IMR-90 (cell line): ENCODE measurements around the gene MRPL52. TPM values are rescaled to one million over a fixed set of nuclear protein-coding genes. Genes with fewer than 3 reads are reported as not detected.
A peak's percentile ranks its signal among the peaks of the same experiment; 100 is the strongest.

ENCODE experiments used
- ATAC-seq: fragments of 200-7000 bp; cut with Tn5 transposase; 2 replicates; pipeline ENCODE4 v1.9.1; 2020; ENCODE audit warnings: low read depth, mild to moderate bottlenecking, moderate library complexity
- BruUV-seq: library from RNA; stranded (reverse); fragments of 400-500 nt; replicated peaks from 2 replicates; lab custom pipeline; 2021; lab: Mats Ljungman, UMichigan
- CTCF ChIA-PET: fragments of 300-600 bp; formaldehyde crosslinking; extraction: SDS; loops from one replicate; lab custom pipeline; 2021; ENCODE audit warnings: antibody characterized with exemption; lab: Yijun Ruan, JAX
- POLR2A ChIA-PET: fragments of 300-600 bp; sonication (Branson Sonifier 250); formaldehyde crosslinking; loops from one replicate; lab custom pipeline; 2022; ENCODE audit warnings: antibody characterized with exemption; ENCODE audit not compliant: unreplicated experiment; lab: Charles Lee
- DNase-seq: peaks from one replicate; pipeline ENCODE4 v3.0.0; 2013
- H2AFZ ChIP-seq: replicated peaks from 2 replicates; pipeline ENCODE3; 2013; ENCODE audit warnings: low read length, mild to moderate bottlenecking; ENCODE audit not compliant: poor library complexity
- H2AK5ac ChIP-seq: 2 replicates; pipeline ENCODE4 v1.6.1; 2013; ENCODE audit warnings: low read depth, low read length, inconsistent platforms
- H2AK9ac ChIP-seq: replicated peaks from 2 replicates; pipeline ENCODE3; 2013; ENCODE audit warnings: mild to moderate bottlenecking, low read depth, low read length, moderate library complexity; ENCODE audit not compliant: poor library complexity
- H2BK120ac ChIP-seq: 2 replicates; pipeline ENCODE4 v1.6.1; 2013; ENCODE audit warnings: low read depth, low read length, inconsistent platforms
- H2BK15ac ChIP-seq: 3 replicates; pipeline ENCODE4 v1.6.1; 2013; ENCODE audit warnings: low read depth, low read length, inconsistent platforms
- H2BK20ac ChIP-seq: 2 replicates; pipeline ENCODE4 v1.6.1; 2013; ENCODE audit warnings: low read depth, mild to moderate bottlenecking, inconsistent platforms, low read length, moderate library complexity
- H2BK5ac ChIP-seq: 2 replicates; pipeline ENCODE4 v1.6.1; 2013; ENCODE audit warnings: mild to moderate bottlenecking, low read depth, low read length, inconsistent platforms; ENCODE audit not compliant: poor library complexity, severe bottlenecking
- H3K14ac ChIP-seq: replicated peaks from 2 replicates; pipeline ENCODE4 v1.6.1; 2013; ENCODE audit warnings: low read depth, low read length, inconsistent platforms
- H3K18ac ChIP-seq: 2 replicates; pipeline ENCODE4 v1.6.1; 2013; ENCODE audit warnings: low read depth, low read length, control low read depth
- H3K23ac ChIP-seq: 2 replicates; pipeline ENCODE4 v1.6.1; 2013; ENCODE audit warnings: low read depth, low read length, inconsistent platforms
- H3K27ac ChIP-seq: 2 replicates; pipeline ENCODE4 v1.5.1; 2013; ENCODE audit warnings: mild to moderate bottlenecking, control low read depth, low read length; ENCODE audit not compliant: insufficient read depth
- H3K27me3 ChIP-seq: 2 replicates; pipeline ENCODE4 v1.6.1; 2013; ENCODE audit warnings: low read length; ENCODE audit not compliant: control insufficient read depth, insufficient read depth
- H3K36me3 ChIP-seq: 2 replicates; pipeline ENCODE4 v1.6.1; 2013; ENCODE audit warnings: low read length, mixed read lengths; ENCODE audit not compliant: control insufficient read depth, insufficient read depth
- H3K4ac ChIP-seq: 2 replicates; pipeline ENCODE4 v1.6.1; 2013; ENCODE audit warnings: low read depth, low read length, inconsistent platforms
- H3K4me1 ChIP-seq: 2 replicates; pipeline ENCODE4 v1.6.1; 2013; ENCODE audit warnings: low read length, mixed read lengths; ENCODE audit not compliant: control insufficient read depth, insufficient read depth
- H3K4me2 ChIP-seq: 2 replicates; pipeline ENCODE4 v1.6.1; 2013; ENCODE audit warnings: low read depth, mild to moderate bottlenecking, control low read depth, low read length, moderate library complexity
- H3K4me3 ChIP-seq: 2 replicates; pipeline ENCODE4 v1.5.1; 2013; ENCODE audit warnings: low read depth, mild to moderate bottlenecking, control low read depth, low read length, moderate library complexity; ENCODE audit not compliant: insufficient read depth
- H3K56ac ChIP-seq: 2 replicates; pipeline ENCODE4 v1.6.1; 2013; ENCODE audit warnings: low read length, inconsistent platforms; ENCODE audit not compliant: insufficient read depth; ENCODE audit errors: extremely low read depth
- H3K79me1 ChIP-seq, 2 experiments: 2 replicates each; pipeline ENCODE4 v1.6.1; 2013; ENCODE audit warnings: low read length in 2 of 2, inconsistent platforms in 1 of 2, low read depth in 1 of 2
- H3K9ac ChIP-seq: 2 replicates; pipeline ENCODE4 v1.6.1; 2013; ENCODE audit warnings: low read depth, low read length, control low read depth
- H3K9me1 ChIP-seq: 2 replicates; pipeline ENCODE4 v1.6.1; 2013; ENCODE audit warnings: low read length, inconsistent platforms; ENCODE audit not compliant: insufficient read depth
- H3K9me3 ChIP-seq: 2 replicates; pipeline ENCODE4 v1.6.1; 2013; ENCODE audit warnings: low read length; ENCODE audit not compliant: control insufficient read depth, insufficient read depth
- H4K20me1 ChIP-seq: 2 replicates; pipeline ENCODE4 v1.6.1; 2013; ENCODE audit warnings: low read length, inconsistent platforms; ENCODE audit not compliant: insufficient read depth
- H4K5ac ChIP-seq: 2 replicates; pipeline ENCODE4 v1.6.1; 2013; ENCODE audit warnings: mild to moderate bottlenecking, low read depth, low read length, control low read depth
- H4K8ac ChIP-seq, 2 experiments: 2 replicates each; pipeline ENCODE4 v1.6.1; 2013; ENCODE audit warnings: low read depth in 2 of 2, low read length in 2 of 2, control low read depth in 1 of 2, inconsistent platforms in 1 of 2
- H4K91ac ChIP-seq: 2 replicates; pipeline ENCODE4 v1.6.1; 2013; ENCODE audit warnings: low read depth, low read length, inconsistent platforms; ENCODE audit not compliant: insufficient read depth
- BHLHE40 ChIP-seq: fragments of 150-350 bp; IDR thresholded peaks from 2 replicates; pipeline ENCODE4 v1.6.1; 2016; ENCODE audit warnings: mild to moderate bottlenecking, low read depth, low read length
- CHD1 ChIP-seq: IDR thresholded peaks from 2 replicates; pipeline ENCODE4 v1.6.1; 2012; ENCODE audit warnings: low read depth, low read length, improper control_type of control experiment
- CTCF ChIP-seq: conservative IDR thresholded peaks from 2 replicates; pipeline ENCODE4 v1.5.1; 2012; ENCODE audit warnings: mild to moderate bottlenecking, low read depth, low read length, improper control_type of control experiment
- FOS ChIP-seq: fragments of 150-350 bp; IDR thresholded peaks from 2 replicates; pipeline ENCODE4 v1.6.1; 2016; ENCODE audit warnings: low read depth, low read length
- MAZ ChIP-seq: IDR thresholded peaks from 2 replicates; pipeline ENCODE4 v1.6.1; 2012; ENCODE audit warnings: low read depth, mild to moderate bottlenecking, low read length, improper control_type of control experiment, moderate library complexity, borderline replicate concordance
- POLR2A ChIP-seq: IDR thresholded peaks from 2 replicates; pipeline ENCODE4 v1.6.1; 2012; ENCODE audit warnings: mild to moderate bottlenecking, low read depth, low read length
- RAD21 ChIP-seq: IDR thresholded peaks from 2 replicates; pipeline ENCODE4 v1.6.1; 2012; ENCODE audit warnings: low read length, improper control_type of control experiment
- RFX5 ChIP-seq: IDR thresholded peaks from 2 replicates; pipeline ENCODE4 v1.8.0; 2012; ENCODE audit warnings: low read depth, mild to moderate bottlenecking, low read length, moderate library complexity
- SMC3 ChIP-seq: fragments of 150-350 bp; IDR thresholded peaks from 2 replicates; pipeline ENCODE4 v1.6.1; 2016; ENCODE audit warnings: low read depth, mild to moderate bottlenecking, antibody characterized with exemption, low read length, moderate library complexity
- WGBS, 2 experiments: methylation state at CpG; one replicate each; pipeline versions ENCODE4 v1.1.5 to v1.1.7; 2013; ENCODE audit warnings: missing lambda C conversion rate in 2 of 2; ENCODE audit not compliant: insufficient read length in 1 of 2; ENCODE audit errors: extremely low coverage in 2 of 2; 5-methylcytosine and 5-hydroxymethylcytosine counted together
- dilution Hi-C: fragments of 300-500 bp; cut with HindIII; formaldehyde crosslinking; loops from one replicate; pipeline ENCODE4 v1.14.3; 2018; ENCODE audit warnings: low sequenced_read_pairs; ENCODE audit not compliant: unreplicated experiment
- in situ Hi-C: fragments of 300-500 bp; cut with MboI; formaldehyde crosslinking; loops from 3 replicates; pipeline ENCODE4 v1.14.3; 2019; ENCODE audit warnings: low sequenced_read_pairs, inconsistent platforms, mixed read lengths
- intact Hi-C: fragments of 100-400 bp; cut with micrococcal nuclease; formaldehyde crosslinking; loops from 2 replicates; pipeline ENCODE4 v1.10.0; 2022
- polyA plus RNA-seq, 3 experiments: library from polyadenylated mRNA; depleted of rRNA; stranded (reverse); fragments of >200 nt; gene quantifications; 2 replicates each; pipeline ENCODE4 v1.2.3, GENCODE V29; 2012; ENCODE audit warnings: low replicate concordance in 1 of 3
- total RNA-seq: library from RNA; depleted of rRNA; stranded (reverse); fragments of >200 nt; gene quantifications from 2 replicates; pipeline ENCODE4 v1.2.3, GENCODE V29; 2012

MRPL52 gene
- total and polyA plus RNA-seq, 2 of the 4 experiments (the other 2 are of a cell fraction): 33.1 to 51.4 TPM

DNA sequence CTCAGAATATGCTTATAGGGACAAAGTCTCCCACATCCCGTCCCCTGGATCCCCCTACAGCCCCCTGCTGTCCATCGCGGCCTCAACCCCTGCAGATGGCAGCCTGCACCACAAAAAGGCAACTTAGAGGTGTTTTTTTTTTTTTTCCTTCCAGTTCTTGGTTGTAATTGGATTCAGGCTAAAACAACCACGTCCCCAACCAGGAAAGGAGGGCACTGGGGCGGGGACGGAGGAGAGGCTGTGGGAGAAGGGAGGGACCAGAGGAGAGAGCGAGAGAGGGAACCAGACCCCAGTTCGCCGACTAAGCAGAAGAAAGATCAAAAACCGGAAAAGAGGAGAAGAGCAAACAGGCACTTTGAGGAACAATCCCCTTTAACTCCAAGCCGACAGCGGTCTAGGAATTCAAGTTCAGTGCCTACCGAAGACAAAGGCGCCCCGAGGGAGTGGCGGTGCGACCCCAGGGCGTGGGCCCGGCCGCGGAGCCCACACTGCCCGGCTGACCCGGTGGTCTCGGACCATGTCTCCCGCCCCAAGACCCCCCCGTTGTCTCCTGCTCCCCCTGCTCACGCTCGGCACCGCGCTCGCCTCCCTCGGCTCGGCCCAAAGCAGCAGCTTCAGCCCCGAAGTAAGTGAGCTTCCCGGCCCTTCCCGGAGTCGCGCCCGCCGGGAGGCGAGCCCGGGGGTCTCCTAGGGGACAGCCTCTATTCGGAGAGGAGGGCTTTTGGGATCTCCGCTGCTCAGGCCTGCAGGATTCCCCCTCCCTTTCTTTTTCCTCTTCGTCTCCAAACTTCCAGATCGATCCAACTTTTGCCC lies 6.8 kb downstream of the MRPL52 start, which contains the start of gene MMP14:
TSS of gene MMP14 (plus strand) at position 285 of the 813 bp plus-strand sequence. CDS start at position 518, 233 bp downstream.
- H2AFZ ChIP-seq: peak within 1 kb of the TSS; percentile 71
- ChIA-PET CTCF (interaction anchor here (0.6 to 1.6 kb wide), 5 partner anchors 14 to 266 kb away, joined by 3 to 9 read pairs (median 3); no protein-coding TSS in a partner anchor), POLR2A (interaction anchor here (3.6 kb wide), 1 partner anchor 15 kb away, joined by 25 read pairs; no protein-coding TSS in a partner anchor)
- peak within 1 kb of the TSS; percentile 93 for H3K4ac ChIP-seq
- H2BK5ac ChIP-seq: peak within 1 kb of the TSS; percentile 77
- TSS peak; percentile 88 for BruUV-seq
- peaks cover 27% of the 10 kb centered on the region for H4K20me1 ChIP-seq
- peaks cover 28% of the 10 kb centered on the region for H3K36me3 ChIP-seq
- peak within 1 kb of the TSS; percentile 64 for H3K4me3 ChIP-seq
- peak within 1 kb of the TSS; percentile 45; the same call in 1 of the 3 replicates for H2BK15ac ChIP-seq
- H4K5ac ChIP-seq: peak within 1 kb of the TSS; percentile 81
- no peak for TF ChIP-seq BHLHE40
- TF ChIP-seq POLR2A: peak; percentile 88
- TF ChIP-seq MAZ: peak; percentile 57; the same call in 1 of the 2 replicates
- TF ChIP-seq RAD21: peak; percentile 61
- no peak for TF ChIP-seq FOS
- TF ChIP-seq CHD1: peak; percentile 43; the same call in 1 of the 2 replicates
- peak; percentile 68 for TF ChIP-seq CTCF
- TF ChIP-seq SMC3: peak; percentile 58
- TF ChIP-seq RFX5: no peak
- peak within 1 kb of the TSS; percentile 79 for H2AK5ac ChIP-seq
- peak within 1 kb of the TSS; percentile 93 for H4K91ac ChIP-seq
- ATAC-seq (peak; percentile 77), DNase-seq (peak; percentile 89)
- H3K79me1 ChIP-seq: peaks cover 6 to 45% of the 10 kb centered on the region in 2 experiments; a peak in 3 of 4 replicates
- H3K14ac ChIP-seq: peak within 1 kb of the TSS; percentile 68
- H4K8ac ChIP-seq: peak within 1 kb of the TSS; percentile 89 to 95
- H3K9me3 ChIP-seq: no peaks in the 10 kb centered on the region
- in situ Hi-C loops (no loop called here), intact Hi-C loops (loop anchor here (1.0 to 5.0 kb wide), 7 partner anchors 17 to 279 kb away; partner anchors contain the start of genes AJUBA and RBM23), dilution Hi-C loops (no loop called here)
- H3K9me1 ChIP-seq: peaks cover 12% of the 10 kb centered on the region
- 0% methylated on average over 8 of the region's 46 CpGs; no CpG with 5 or more reads in 1 of the 2 experiments for WGBS, 2 experiments
- H3K4me2 ChIP-seq: peak within 1 kb of the TSS; percentile 81
- H3K4me1 ChIP-seq: peaks cover 13% of the 10 kb centered on the region
- peak within 1 kb of the TSS; percentile 44; the same call in 1 of the 2 replicates for H2BK20ac ChIP-seq
- H3K27ac ChIP-seq: peak within 1 kb of the TSS; percentile 96
- H3K18ac ChIP-seq: peak within 1 kb of the TSS; percentile 77; the same call in 1 of the 2 replicates
- H2AK9ac ChIP-seq: peak within 1 kb of the TSS; percentile 96
- peak within 1 kb of the TSS; percentile 94 for H3K56ac ChIP-seq
- peak within 1 kb of the TSS; percentile 94 for H3K9ac ChIP-seq
- H2BK120ac ChIP-seq: peak within 1 kb of the TSS; percentile 55
- H3K27me3 ChIP-seq: no peaks in the 10 kb centered on the region
- peak within 1 kb of the TSS; percentile 90 for H3K23ac ChIP-seq
